Coronary artery (tissue), 2 donors: ENCODE measurements around the gene UBAP1.
A peak's percentile ranks its signal among the peaks of the same experiment; 100 is the strongest.
"Not testable (repeated sequence)": the region's sequence is repeated elsewhere in the genome, so short reads cannot be mapped to it uniquely, and the experiment has no call there.

ENCODE experiments used
- DNase-seq: peaks from one replicate; pipeline ENCODE4 v3.0.0-alpha.2; 2017; ENCODE audit warnings: low spot score
- H3K27ac ChIP-seq, 2 donors: fragments of 200-600 bp; sonication (generic); one replicate each; pipeline ENCODE4 v1.5.1; 2016 to 2019
- H3K4me3 ChIP-seq: fragments of 200-600 bp; sonication (generic); 2 replicates; pipeline ENCODE4 v1.5.1; 2016; ENCODE audit warnings: mild to moderate bottlenecking, moderate library complexity
- TF ChIP-seq, protein P1 (sequence below): fragments of 200-600 bp; sonication (generic); IDR thresholded peaks from one replicate; pipeline ENCODE4 v1.5.1; 2019; ENCODE audit warnings: antibody characterized with exemption

UBAP1 gene

DNA sequence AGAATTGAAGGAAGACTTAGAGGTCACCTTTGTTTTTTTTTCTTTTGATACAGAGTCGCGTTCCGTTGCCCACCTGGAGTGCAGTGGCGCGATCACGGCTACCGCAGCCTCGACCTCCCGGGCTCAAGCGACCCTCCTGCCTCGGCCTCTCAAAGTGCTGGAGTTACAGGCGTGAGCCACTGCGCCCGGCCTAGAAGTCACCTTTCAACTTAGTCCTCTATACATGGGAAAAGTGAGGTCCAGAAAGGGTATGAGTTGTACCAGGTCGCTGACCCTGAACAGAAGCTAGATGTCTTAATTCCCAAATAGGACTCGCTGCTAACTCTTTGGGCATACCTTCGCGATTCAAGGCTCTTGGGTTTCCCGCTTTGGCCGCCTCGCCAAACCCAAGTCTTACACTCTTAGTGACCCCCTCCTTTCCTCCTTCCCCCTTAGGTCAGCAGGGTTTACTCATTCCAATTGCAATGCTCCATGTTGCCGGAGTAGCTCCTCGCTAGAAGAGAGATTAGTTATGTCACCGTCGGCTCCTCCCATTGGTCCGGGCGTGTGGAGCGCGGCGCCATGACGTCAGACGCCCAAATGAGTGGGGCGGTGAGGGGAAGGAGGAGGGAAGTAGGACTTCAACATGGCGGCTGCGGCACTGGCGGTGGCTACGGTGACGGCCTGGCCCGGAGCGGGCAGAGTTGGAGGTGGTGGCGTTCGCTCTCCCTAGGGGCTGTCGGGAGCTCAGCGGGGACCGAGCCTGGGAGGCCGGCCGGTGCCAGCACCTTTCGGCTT, at the start of gene UBAP1:
Gene UBAP1 (plus strand): TSS at position 608 of the 777 bp plus-strand sequence. CDS start 41,872 bp downstream, outside the sequence.
- Histone ChIP-seq H3K4me3 (peak within 1 kb of the TSS; percentile 91), H3K27ac (peak within 1 kb of the TSS; percentile 95 to 97)
- DNase-seq: peak; percentile 99
- TF ChIP-seq, protein P1, sequence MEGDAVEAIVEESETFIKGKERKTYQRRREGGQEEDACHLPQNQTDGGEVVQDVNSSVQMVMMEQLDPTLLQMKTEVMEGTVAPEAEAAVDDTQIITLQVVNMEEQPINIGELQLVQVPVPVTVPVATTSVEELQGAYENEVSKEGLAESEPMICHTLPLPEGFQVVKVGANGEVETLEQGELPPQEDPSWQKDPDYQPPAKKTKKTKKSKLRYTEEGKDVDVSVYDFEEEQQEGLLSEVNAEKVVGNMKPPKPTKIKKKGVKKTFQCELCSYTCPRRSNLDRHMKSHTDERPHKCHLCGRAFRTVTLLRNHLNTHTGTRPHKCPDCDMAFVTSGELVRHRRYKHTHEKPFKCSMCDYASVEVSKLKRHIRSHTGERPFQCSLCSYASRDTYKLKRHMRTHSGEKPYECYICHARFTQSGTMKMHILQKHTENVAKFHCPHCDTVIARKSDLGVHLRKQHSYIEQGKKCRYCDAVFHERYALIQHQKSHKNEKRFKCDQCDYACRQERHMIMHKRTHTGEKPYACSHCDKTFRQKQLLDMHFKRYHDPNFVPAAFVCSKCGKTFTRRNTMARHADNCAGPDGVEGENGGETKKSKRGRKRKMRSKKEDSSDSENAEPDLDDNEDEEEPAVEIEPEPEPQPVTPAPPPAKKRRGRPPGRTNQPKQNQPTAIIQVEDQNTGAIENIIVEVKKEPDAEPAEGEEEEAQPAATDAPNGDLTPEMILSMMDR: no peak

DNA sequence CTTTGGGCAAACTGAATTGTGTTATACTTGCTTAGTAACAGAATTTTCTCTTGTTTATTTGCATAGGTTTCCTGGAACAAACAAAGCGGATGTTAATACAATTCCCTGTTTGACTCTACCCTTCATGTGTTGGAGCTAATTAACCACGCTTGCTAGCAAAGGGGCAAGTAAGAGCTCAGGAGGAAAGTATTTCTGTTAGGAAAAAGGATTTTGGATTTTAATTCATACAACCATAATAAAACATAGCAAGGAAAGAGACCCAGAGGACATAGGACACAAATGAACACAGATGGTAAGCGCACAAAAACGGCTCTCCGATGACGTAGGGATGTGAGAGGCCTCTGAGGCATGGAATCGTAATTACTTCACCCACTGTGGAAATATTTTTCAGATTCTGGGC, 47.3 kb upstream of the UBAP1 start:
- TF ChIP-seq, protein P1: no peak
- Histone ChIP-seq H3K4me3 (no peak overlapping the region), H3K27ac (no peak overlapping the region)
- DNase-seq: no peak

DNA sequence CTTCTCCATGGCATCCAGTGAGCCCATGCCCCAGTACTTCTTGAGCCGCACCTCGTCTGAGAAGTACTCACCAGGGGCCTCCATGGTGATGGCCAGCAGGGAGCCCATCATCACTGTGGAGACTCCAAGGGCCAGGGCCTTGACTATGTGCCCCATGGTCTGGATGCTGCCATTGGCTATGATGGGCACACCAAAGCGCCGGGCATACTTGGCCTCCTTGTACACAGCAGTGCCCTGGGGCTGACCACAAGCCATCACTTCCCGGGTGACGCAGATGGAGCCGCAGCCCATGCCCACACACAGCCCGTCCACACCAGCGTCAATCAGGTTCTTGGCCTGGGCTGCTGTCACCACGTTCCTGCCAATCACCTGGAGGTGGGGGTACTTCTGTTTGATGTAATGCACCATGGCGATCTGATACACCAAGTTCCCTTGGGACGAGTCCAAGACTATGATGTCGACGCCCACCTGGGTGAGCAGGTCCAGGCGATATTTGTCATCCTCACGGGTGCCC, 45.4 kb upstream of the UBAP1 start:
- H3K27ac ChIP-seq: no peak overlapping the region
- TF ChIP-seq, protein P1: no peak
- H3K4me3 ChIP-seq: no peak overlapping the region
- DNase-seq: no peak

DNA sequence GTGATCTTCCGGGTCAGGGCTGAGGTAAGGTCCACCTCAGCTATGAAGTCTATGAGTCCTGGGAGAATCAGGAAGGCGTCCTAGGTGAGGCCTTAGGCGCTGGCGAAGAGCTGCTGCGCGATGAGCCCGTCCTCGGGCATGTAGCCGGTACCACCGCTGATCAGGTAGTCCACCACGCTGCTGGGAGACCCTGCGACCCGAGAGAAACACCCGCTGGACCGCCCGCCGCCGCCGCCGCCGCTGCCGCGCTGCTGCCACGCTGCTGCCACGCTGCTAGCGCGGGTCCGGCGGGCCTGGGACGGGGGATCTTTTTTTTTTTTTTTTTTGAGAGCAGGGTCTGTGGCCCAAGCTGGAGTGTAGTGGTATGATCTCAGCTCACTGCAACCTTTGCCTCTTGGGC, 44.3 kb upstream of the UBAP1 start:
- Histone ChIP-seq H3K27ac (no peak overlapping the region), H3K4me3 (no peak overlapping the region)
- no peak for DNase-seq
- TF ChIP-seq, protein P1: no peak

DNA sequence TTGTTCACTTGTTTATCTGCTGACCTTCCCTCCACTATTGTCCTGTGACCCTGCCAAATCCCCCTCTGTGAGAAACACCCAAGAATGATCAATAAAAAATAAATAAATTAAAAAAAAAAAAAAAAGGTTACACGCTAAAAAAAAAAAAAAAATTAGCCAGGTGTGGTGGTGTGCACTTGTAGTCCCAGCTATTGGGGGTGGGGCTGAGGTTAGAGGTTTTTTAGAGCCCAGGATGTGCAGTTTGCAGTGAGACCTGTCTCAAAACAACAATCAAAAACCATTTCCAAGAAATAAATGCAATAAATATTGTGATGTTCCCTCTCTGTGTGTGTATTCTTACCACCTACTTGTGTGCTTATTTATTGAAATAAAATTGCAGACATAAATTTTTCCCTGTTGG, 40.2 kb upstream of the UBAP1 start:
- not testable (repeated sequence) for H3K27ac ChIP-seq, DNase-seq, H3K4me3 ChIP-seq

DNA sequence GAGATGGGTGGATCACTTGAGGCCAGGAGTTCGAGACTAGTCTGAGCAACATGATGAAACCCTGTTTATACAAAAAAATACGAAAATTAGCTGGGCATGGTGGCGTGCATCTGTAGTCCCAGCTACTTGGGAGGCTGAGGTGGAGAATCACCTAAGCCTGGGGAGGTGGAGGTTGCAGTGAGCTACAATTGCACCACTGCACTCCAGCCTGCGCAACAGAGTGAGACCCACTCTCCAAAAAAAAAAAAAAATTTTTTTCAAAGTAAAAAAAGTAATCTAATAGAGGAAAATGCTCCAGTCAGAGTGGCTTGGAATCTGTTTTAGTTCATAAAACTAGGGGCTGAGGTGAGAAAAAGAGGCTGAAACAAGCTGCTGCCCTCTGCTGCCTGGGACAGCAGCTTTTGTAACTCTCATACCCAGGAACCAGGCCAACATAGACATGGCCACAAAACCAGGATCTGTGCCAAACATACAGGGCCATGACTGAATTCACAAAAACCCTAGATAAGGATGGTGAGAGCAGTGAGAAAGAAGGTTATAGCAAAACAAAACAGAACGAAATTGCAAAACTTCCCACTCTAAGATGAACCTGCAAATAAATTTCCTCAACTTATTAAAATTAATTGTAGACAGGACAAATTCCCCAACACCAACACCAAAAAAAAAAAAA, 39.2 kb upstream of the UBAP1 start:
- Histone ChIP-seq H3K4me3 (no peak overlapping the region), H3K27ac (no peak overlapping the region)
- DNase-seq: no peak
- TF ChIP-seq, protein P1: no peak

DNA sequence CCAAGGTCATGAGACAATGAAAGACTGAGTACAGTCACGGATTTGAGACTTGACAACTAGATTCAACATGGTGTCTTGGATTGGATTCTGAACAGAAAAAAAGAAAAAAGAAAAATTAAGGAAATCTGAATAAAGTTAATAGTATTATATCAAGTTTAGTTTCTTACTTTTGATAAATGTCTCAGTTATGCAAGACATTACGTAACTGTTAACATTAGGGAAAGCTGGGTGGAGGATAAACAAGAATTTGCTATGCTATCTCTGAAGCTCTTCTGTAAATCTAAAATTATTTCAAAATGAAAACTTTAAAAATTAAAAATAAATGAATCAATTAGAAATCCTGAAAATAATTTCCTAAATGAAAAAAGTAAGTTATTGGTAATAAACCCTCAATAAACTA, 38.0 kb upstream of the UBAP1 start:
- no peak for DNase-seq
- Histone ChIP-seq H3K27ac (no peak overlapping the region), H3K4me3 (no peak overlapping the region)
- TF ChIP-seq, protein P1: no peak
